Mucosa of descending colon (tissue), 3 donors: ENCODE results near the gene BTF3L4. TPM values are rescaled to one million over a fixed set of nuclear protein-coding genes. Genes with fewer than 3 reads are reported as not detected.
"Not testable (repeated sequence)": the region's sequence is repeated elsewhere in the genome, so short reads cannot be mapped to it uniquely, and the experiment has no call there.

Source experiments
- ATAC-seq: fragments of 200-7000 bp; cut with Tn5 transposase; one replicate; pipeline ENCODE4 v1.9.1; 2020; ENCODE audit warnings: mild to moderate bottlenecking, moderate library complexity
- DNase-seq, 3 donors: peaks; one replicate each; pipeline ENCODE4 v3.0.0-alpha.2; 2020
- H3K36me3 ChIP-seq: fragments of 200-600 bp; one replicate; pipeline ENCODE4 v1.8.0; 2021; ENCODE audit warnings: low read depth, mild to moderate bottlenecking
- H3K4me1 ChIP-seq: fragments of 200-600 bp; one replicate; pipeline ENCODE4 v1.8.0; 2021; ENCODE audit warnings: low read depth, mild to moderate bottlenecking
- H3K4me3 ChIP-seq: fragments of 200-600 bp; one replicate; pipeline ENCODE4 v1.8.0; 2021; ENCODE audit warnings: mild to moderate bottlenecking
- H3K9me3 ChIP-seq: fragments of 200-600 bp; one replicate; pipeline ENCODE4 v1.8.0; 2021; ENCODE audit warnings: mild to moderate bottlenecking
- intact Hi-C, 2 donors: fragments of 100-400 bp; cut with DNase I in 1 of 2; cut with micrococcal nuclease in 1 of 2; formaldehyde crosslinking; loops; one replicate each; pipeline versions ENCODE4 v1.11.0 to v1.11.1; 2022; cut with DNase I, micrococcal nuclease
- total RNA-seq, 3 donors: library from RNA; stranded (reverse); fragmentation: NEBNext Ultra II Directional in 2 of 3; extraction: Animal tissue kit (Norgen Biotek cat#: 25700) in 2 of 3; gene quantifications; one replicate each; pipeline versions ENCODE4 v1.2.1 to v1.2.4, GENCODE V29; 2021 to 2023
- TF ChIP-seq, protein P1 (sequence below): fragments of 200-600 bp; IDR thresholded peaks from one replicate; pipeline ENCODE4 v1.8.0; 2022; ENCODE audit warnings: antibody characterized with exemption, mild to moderate bottlenecking
- donor health status: DM: no; HTN: no; CAD: no; lungs with moderate emphysema.
- donor health status: DM: no; HTN: no; CAD: no.
- donor health status: DM: no; HTN: yes; CAD: no.

Gene BTF3L4
- total RNA-seq, 3 donors from 2014 or later, result 22.4 to 27.7 (median 26.4) TPM

DNA sequence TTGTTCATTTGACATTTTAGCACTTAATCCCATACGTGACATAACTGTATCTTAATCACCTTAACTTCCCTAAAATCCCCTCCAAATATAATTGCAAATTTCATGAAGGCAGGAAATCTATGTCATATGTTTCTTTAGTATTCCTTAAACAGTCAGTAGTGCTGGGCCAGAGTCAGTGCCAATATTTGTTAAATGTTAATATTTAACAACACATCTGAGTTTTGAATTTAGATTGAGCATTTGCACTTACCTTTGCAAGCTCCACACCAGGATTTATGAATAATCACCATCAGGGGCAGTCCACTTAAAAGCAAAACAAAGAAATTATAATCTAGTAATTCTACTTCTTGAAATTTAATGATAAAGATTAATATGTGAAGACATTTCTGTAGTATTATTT is 27.8 kb upstream of the BTF3L4 start:
- Histone ChIP-seq H3K4me1 (peaks cover 35% of the 10 kb centered on the region), H3K36me3 (no peaks in the 10 kb centered on the region), H3K4me3 (no peak overlapping the region), H3K9me3 (no peaks in the 10 kb centered on the region)
- TF ChIP-seq, protein P1, sequence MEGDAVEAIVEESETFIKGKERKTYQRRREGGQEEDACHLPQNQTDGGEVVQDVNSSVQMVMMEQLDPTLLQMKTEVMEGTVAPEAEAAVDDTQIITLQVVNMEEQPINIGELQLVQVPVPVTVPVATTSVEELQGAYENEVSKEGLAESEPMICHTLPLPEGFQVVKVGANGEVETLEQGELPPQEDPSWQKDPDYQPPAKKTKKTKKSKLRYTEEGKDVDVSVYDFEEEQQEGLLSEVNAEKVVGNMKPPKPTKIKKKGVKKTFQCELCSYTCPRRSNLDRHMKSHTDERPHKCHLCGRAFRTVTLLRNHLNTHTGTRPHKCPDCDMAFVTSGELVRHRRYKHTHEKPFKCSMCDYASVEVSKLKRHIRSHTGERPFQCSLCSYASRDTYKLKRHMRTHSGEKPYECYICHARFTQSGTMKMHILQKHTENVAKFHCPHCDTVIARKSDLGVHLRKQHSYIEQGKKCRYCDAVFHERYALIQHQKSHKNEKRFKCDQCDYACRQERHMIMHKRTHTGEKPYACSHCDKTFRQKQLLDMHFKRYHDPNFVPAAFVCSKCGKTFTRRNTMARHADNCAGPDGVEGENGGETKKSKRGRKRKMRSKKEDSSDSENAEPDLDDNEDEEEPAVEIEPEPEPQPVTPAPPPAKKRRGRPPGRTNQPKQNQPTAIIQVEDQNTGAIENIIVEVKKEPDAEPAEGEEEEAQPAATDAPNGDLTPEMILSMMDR, result no peak
- no peak for DNase-seq
- peak; percentile 24 for ATAC-seq
- intact Hi-C loops, result no loop called here

GRCh38 chr1:52028839-52029238 is 27.3 kb upstream of the BTF3L4 start:
- intact Hi-C loops, ATAC-seq, H3K36me3 ChIP-seq, DNase-seq, H3K4me3 ChIP-seq, H3K9me3 ChIP-seq: not testable (repeated sequence)
- peaks cover 35% of the 10 kb centered on the region for H3K4me1 ChIP-seq

DNA sequence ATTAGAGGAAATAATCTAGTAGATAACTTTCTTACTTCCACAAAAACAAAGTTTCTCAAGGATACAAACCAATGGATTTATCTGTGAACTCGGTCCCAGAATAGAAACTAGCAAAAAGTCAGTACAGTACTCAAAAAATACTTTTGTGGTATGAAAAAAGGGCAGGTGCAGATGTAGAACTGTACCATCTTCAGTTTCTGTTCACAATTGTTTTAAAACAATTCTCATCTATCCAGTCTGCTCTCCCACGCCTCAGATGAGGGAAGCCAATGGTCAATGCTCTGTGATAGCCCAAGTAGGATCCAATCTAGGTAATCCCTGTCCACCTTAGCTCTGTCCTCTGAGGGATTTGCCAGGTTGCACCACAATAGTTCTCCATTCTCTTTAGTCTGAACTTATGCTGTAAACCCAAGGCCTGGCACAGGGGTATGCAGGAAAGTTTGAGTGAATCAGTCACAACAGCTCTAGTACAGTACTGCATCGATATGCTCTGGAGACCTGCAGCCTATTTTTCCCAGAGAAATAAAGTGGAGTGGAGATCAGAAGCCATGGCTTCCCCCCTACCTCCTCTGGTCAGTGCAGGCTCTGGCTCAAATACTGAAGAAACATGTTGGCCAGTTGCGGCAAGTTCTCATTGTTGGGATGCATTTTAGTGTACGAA is 23.8 kb upstream of the BTF3L4 start:
- TF ChIP-seq, protein P1, result no peak
- peaks cover 35% of the 10 kb centered on the region for H3K4me1 ChIP-seq
- H3K4me3 ChIP-seq, result peak overlapping the region; percentile 67
- no peaks in the 10 kb centered on the region for H3K9me3 ChIP-seq
- no peak for DNase-seq
- intact Hi-C loops, result no loop called here
- no peaks in the 10 kb centered on the region for H3K36me3 ChIP-seq
- no peak for ATAC-seq

- H3K4me3 ChIP-seq, result peak overlapping the region; percentile 67
- intact Hi-C loops, result no loop called here
- H3K9me3 ChIP-seq, result no peaks in the 10 kb centered on the region
- ATAC-seq (peak; percentile 73), DNase-seq (peak; percentile 53 to 73 (median 70))
- peaks cover 36% of the 10 kb centered on the region for H3K4me1 ChIP-seq
- no peaks in the 10 kb centered on the region for H3K36me3 ChIP-seq
- TF ChIP-seq, protein P1, result no peak
These were observed 23.3 kb upstream of the BTF3L4 start for GRCh38 chr1:52032785-52033131.

- ATAC-seq, result peak; percentile 92
- H3K9me3 ChIP-seq, result no peaks in the 10 kb centered on the region
- DNase-seq, result peak; percentile 88 to 92 (median 90)
- H3K4me3 ChIP-seq, result peak within 1 kb of the TSS; percentile 67
- H3K4me1 ChIP-seq, result peaks cover 34% of the 10 kb centered on the region
- no peaks in the 10 kb centered on the region for H3K36me3 ChIP-seq
- TF ChIP-seq, protein P1, result no peak
- intact Hi-C loops, result no loop called here
These were observed 22.7 kb upstream of the BTF3L4 start, which contains the start of gene KTI12 for GRCh38 chr1:52033190-52034049. TSS of gene KTI12 (minus strand) at chr1:52033810. CDS start at chr1:52033761, 49 bp downstream.

DNA sequence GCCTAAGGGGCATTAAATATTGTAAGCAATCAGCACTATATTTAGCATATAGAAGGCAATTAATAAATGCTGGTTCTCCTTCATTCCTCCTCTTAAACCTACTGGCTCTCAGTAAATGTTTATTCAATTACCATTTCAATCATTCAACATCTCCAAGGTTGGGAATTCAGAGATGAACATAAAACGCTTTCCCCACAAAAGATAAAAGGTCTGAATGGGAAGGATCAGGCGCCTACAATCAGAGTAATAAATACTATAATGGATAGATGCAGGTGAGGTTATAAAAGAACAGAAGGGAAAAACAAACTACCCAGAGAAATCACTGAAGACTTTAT is 22.1 kb upstream of the BTF3L4 start:
- H3K4me1 ChIP-seq, result peaks cover 28% of the 10 kb centered on the region
- DNase-seq (no peak), ATAC-seq (no peak)
- H3K36me3 ChIP-seq, result no peaks in the 10 kb centered on the region
- H3K9me3 ChIP-seq, result no peaks in the 10 kb centered on the region
- H3K4me3 ChIP-seq, result no peak overlapping the region
- TF ChIP-seq, protein P1, result no peak
- intact Hi-C loops, result no loop called here
